NCI-H446 (cell line): Measurements from ENCODE around the gene CAMTA1.
"Not testable (repeated sequence)": the region's sequence is repeated elsewhere in the genome, so short reads cannot be mapped to it uniquely, and the experiment has no call there.

ENCODE experiments used
- DNase-seq, 2 experiments: peaks; one replicate each; lab custom pipeline; 2025; lab: John Stamatoyannopoulos, UW

CAMTA1 gene

GRCh38 chr1:7149080-7149838 lies 364.0 kb downstream of the CAMTA1 start:
- DNase-seq: no peak

- DNase-seq: no peak
Measured at GRCh38 chr1:7150724-7151280, 365.5 kb downstream of the CAMTA1 start.

- no peak for DNase-seq
Measured at GRCh38 chr1:7151978-7152377, 366.7 kb downstream of the CAMTA1 start.

GRCh38 chr1:7152655-7153054 lies 367.4 kb downstream of the CAMTA1 start:
- no peak for DNase-seq

GRCh38 chr1:7153464-7153863 lies 368.2 kb downstream of the CAMTA1 start:
- DNase-seq: no peak

GRCh38 chr1:7159116-7159781 lies 374.0 kb downstream of the CAMTA1 start:
- DNase-seq: no peak

GRCh38 chr1:7168554-7168953 lies 383.3 kb downstream of the CAMTA1 start:
- not testable (repeated sequence) for DNase-seq

GRCh38 chr1:7171168-7171567 lies 385.9 kb downstream of the CAMTA1 start:
- no peak for DNase-seq

GRCh38 chr1:7171574-7171973 lies 386.3 kb downstream of the CAMTA1 start:
- DNase-seq: no peak

GRCh38 chr1:7172804-7173203 lies 387.6 kb downstream of the CAMTA1 start:
- DNase-seq: no peak

- DNase-seq: no peak
Measured at GRCh38 chr1:7174561-7174960, 389.3 kb downstream of the CAMTA1 start.

- no peak for DNase-seq
Measured at GRCh38 chr1:7174980-7175906, 390.0 kb downstream of the CAMTA1 start.

GRCh38 chr1:7177021-7177420 lies 391.8 kb downstream of the CAMTA1 start:
- no peak for DNase-seq

GRCh38 chr1:7177438-7178146 lies 392.3 kb downstream of the CAMTA1 start:
- DNase-seq: no peak

GRCh38 chr1:7178336-7178735 lies 393.1 kb downstream of the CAMTA1 start:
- no peak for DNase-seq

GRCh38 chr1:7178741-7179140 lies 393.5 kb downstream of the CAMTA1 start:
- DNase-seq: no peak

GRCh38 chr1:7185721-7186120 lies 400.5 kb downstream of the CAMTA1 start:
- DNase-seq: no peak

- no peak for DNase-seq
Measured at GRCh38 chr1:7186382-7187111, 401.3 kb downstream of the CAMTA1 start.

GRCh38 chr1:7187112-7187493 lies 401.8 kb downstream of the CAMTA1 start:
- DNase-seq: no peak

- DNase-seq: no peak
Measured at GRCh38 chr1:7190261-7190660, 405.0 kb downstream of the CAMTA1 start.

- DNase-seq: no peak
Measured at GRCh38 chr1:7192453-7192852, 407.2 kb downstream of the CAMTA1 start.
